SK-N-SH (cell line): ENCODE data around the gene PTPA. TPM values are rescaled to one million over a fixed set of nuclear protein-coding genes. Genes with fewer than 3 reads are reported as not detected.

Experiments used
- CTCF ChIP-seq: fragments of 200-600 bp; sonication (generic); IDR thresholded peaks from 2 replicates; pipeline ENCODE4 v1.6.1; 2017; ENCODE audit warnings: antibody characterized with exemption, mild to moderate bottlenecking, moderate library complexity
- ELF1 ChIP-seq: IDR thresholded peaks from 2 replicates; pipeline ENCODE4 v1.4.0; 2012
- EP300 ChIP-seq, 2 experiments: IDR thresholded peaks; 2 replicates each; pipeline versions ENCODE4 v1.4.0 to v1.6.1; 2012; ENCODE audit warnings: borderline replicate concordance in 1 of 2, low read depth in 1 of 2, low read length in 1 of 2
- FOSL2 ChIP-seq: IDR thresholded peaks from 2 replicates; pipeline ENCODE4 v1.4.0; 2012; ENCODE audit warnings: low read depth, mild to moderate bottlenecking, moderate library complexity, borderline replicate concordance
- FOXM1 ChIP-seq: IDR thresholded peaks from 2 replicates; pipeline ENCODE4 v1.4.0; 2012; ENCODE audit warnings: low read depth, mild to moderate bottlenecking
- NFIC ChIP-seq: IDR thresholded peaks from 2 replicates; pipeline ENCODE4 v1.4.0; 2012; ENCODE audit warnings: borderline replicate concordance
- NRF1 ChIP-seq: IDR thresholded peaks from 2 replicates; pipeline ENCODE4 v1.6.1; 2012; ENCODE audit warnings: low read depth, mild to moderate bottlenecking, low read length
- RAD21 ChIP-seq: IDR thresholded peaks from 2 replicates; pipeline ENCODE4 v1.6.1; 2012; ENCODE audit warnings: mild to moderate bottlenecking, low read length
- REST ChIP-seq: IDR thresholded peaks from 2 replicates; pipeline ENCODE4 v1.6.1; 2012; ENCODE audit warnings: mild to moderate bottlenecking, low read depth, low read length, moderate library complexity
- RFX5 ChIP-seq: IDR thresholded peaks from 2 replicates; pipeline ENCODE4 v1.6.1; 2012; ENCODE audit warnings: mild to moderate bottlenecking, improper control_type of control experiment, low read length
- SIN3A ChIP-seq: IDR thresholded peaks from 2 replicates; pipeline ENCODE4 v1.6.1; 2012; ENCODE audit warnings: low read depth, mild to moderate bottlenecking, low read length, moderate library complexity, borderline replicate concordance
- SMC3 ChIP-seq: IDR thresholded peaks from 2 replicates; pipeline ENCODE4 v1.6.1; 2012; ENCODE audit warnings: low read depth, low read length, improper control_type of control experiment
- TAF1 ChIP-seq: IDR thresholded peaks from 2 replicates; pipeline ENCODE4 v1.6.1; 2012; ENCODE audit warnings: low read depth, mild to moderate bottlenecking, low read length, moderate library complexity, borderline replicate concordance
- TCF12 ChIP-seq: IDR thresholded peaks from 2 replicates; pipeline ENCODE4 v1.4.0; 2012
- USF2 ChIP-seq: fragments of 150-350 bp; IDR thresholded peaks from 2 replicates; pipeline ENCODE4 v1.6.1; 2017; ENCODE audit warnings: antibody characterized with exemption, low read length, low read depth, borderline replicate concordance
- polyA plus RNA-seq, 3 experiments: library from polyadenylated mRNA; depleted of rRNA; stranded (reverse); fragments of >200 nt; gene quantifications; 2 replicates each; pipeline ENCODE4 v1.2.3, GENCODE V29; 2012

Gene PTPA
- polyA plus RNA-seq, 1 of the 3 experiments (the other 2 are of a cell fraction): 130 TPM

- no peak for TF ChIP-seq NRF1
- no peak; the same call in 1 of the 2 replicates for TF ChIP-seq TCF12
- TF ChIP-seq EP300 (IDR thresholded peaks at IDR 0.05; ENCODE audit: borderline replicate concordance in 1 of 2, low read depth in 1 of 2, low read length in 1 of 2): no peak; a peak in 1 of 4 replicates
- TF ChIP-seq USF2: no peak
- peak; percentile 31 for TF ChIP-seq RAD21
- no peak; the same call in 1 of the 2 replicates for TF ChIP-seq SMC3
- TF ChIP-seq CTCF: peak; percentile 31
- TF ChIP-seq TAF1: peak; percentile 56; the same call in 1 of the 2 replicates
- 0 out of 2 replicates have a peak, but pooled peaks have one; percentile 35 for TF ChIP-seq FOSL2
- TF ChIP-seq RFX5: no peak
- TF ChIP-seq SIN3A: peak; percentile 15; the same call in 1 of the 2 replicates
- peak; percentile 59; the same call in 1 of the 2 replicates for TF ChIP-seq NFIC
- TF ChIP-seq REST: peak; percentile 26; the same call in 1 of the 2 replicates
- TF ChIP-seq ELF1: peak; percentile 32; the same call in 1 of the 2 replicates
- TF ChIP-seq FOXM1: 0 out of 2 replicates have a peak, but pooled peaks have one; percentile 40
These were observed 63.7 kb downstream of the PTPA start (continued) for GRCh38 chr9:129174724-129175514.
